HEK293 (cell line): ENCODE data around the gene PLEKHH3.

Experiments
- CTCF ChIA-PET: fragments of 350-600 bp; formaldehyde crosslinking; extraction: SDS; loops from one replicate; lab custom pipeline; 2021; ENCODE audit warnings: antibody characterized with exemption; lab: Yijun Ruan, JAX
- POLR2A ChIA-PET: fragments of 300-600 bp; formaldehyde crosslinking; extraction: SDS; loops from one replicate; lab custom pipeline; 2020; ENCODE audit warnings: antibody characterized with exemption, inconsistent platforms; lab: Yijun Ruan, JAX
- H3K27ac ChIP-seq: fragments of 200-500 bp; sonication (Bioruptor generic); 2 replicates; pipeline ENCODE4 v1.5.1; 2014; ENCODE audit warnings: low read depth, low read length, control low read depth, inconsistent platforms; ENCODE audit errors: extremely low read depth
- H3K36me3 ChIP-seq, 2 experiments: fragments of 200-500 bp in 1 of 2; sonication (Bioruptor generic) in 1 of 2; 1 replicate in 1 of 2; 2 replicates in 1 of 2; pipeline ENCODE4 v1.5.1; 2014 to 2017; ENCODE audit warnings: inconsistent platforms in 2 of 2, low read length in 2 of 2; ENCODE audit not compliant: control insufficient read depth in 2 of 2, insufficient read depth in 1 of 2
- H3K4me1 ChIP-seq: fragments of 200-500 bp; sonication (Bioruptor generic); 2 replicates; pipeline ENCODE4 v1.5.1; 2014; ENCODE audit warnings: mild to moderate bottlenecking, low read length, inconsistent platforms; ENCODE audit not compliant: control insufficient read depth, insufficient read depth
- H3K4me3 ChIP-seq: 2 replicates; pipeline ENCODE4 v1.5.1; 2011; ENCODE audit warnings: low read depth, mild to moderate bottlenecking, control low read depth, low read length, moderate library complexity
- H3K9me3 ChIP-seq: fragments of 200-500 bp; sonication (Bioruptor generic); 2 replicates; pipeline ENCODE4 v1.5.1; 2014; ENCODE audit warnings: low read depth, low read length, inconsistent platforms; ENCODE audit not compliant: control insufficient read depth, insufficient read depth
- KLF8 ChIP-seq: fragments of 450-650 bp; formaldehyde crosslinking; IDR thresholded peaks from 2 replicates; pipeline ENCODE4 v1.5.1; 2016; ENCODE audit warnings: missing biosample characterization, missing genetic modification characterization
- PRDM1 ChIP-seq: fragments of 450-650 bp; formaldehyde crosslinking; IDR thresholded peaks from 2 replicates; pipeline ENCODE4; 2016; ENCODE audit warnings: missing biosample characterization, missing genetic modification characterization
- ZNF600 ChIP-seq: fragments of 450-650 bp; formaldehyde crosslinking; IDR thresholded peaks from 2 replicates; pipeline ENCODE4 v1.5.1; 2016; ENCODE audit warnings: missing biosample characterization, missing genetic modification characterization
- ZNF623 ChIP-seq: fragments of 450-650 bp; formaldehyde crosslinking; IDR thresholded peaks from 2 replicates; pipeline ENCODE4 v1.5.1; 2016; ENCODE audit warnings: missing biosample characterization, missing genetic modification characterization
- ZNF776 ChIP-seq: fragments of 450-650 bp; formaldehyde crosslinking; IDR thresholded peaks from 2 replicates; pipeline ENCODE4 v1.5.0; 2017; ENCODE audit warnings: missing biosample characterization, missing genetic modification characterization, borderline replicate concordance
- TF ChIP-seq, protein P1 (sequence below): fragments of 450-650 bp; formaldehyde crosslinking; IDR thresholded peaks from 2 replicates; pipeline ENCODE4 v1.5.1; 2016; ENCODE audit warnings: missing biosample characterization, missing genetic modification characterization, borderline replicate concordance
- TF ChIP-seq, protein P2 (sequence below): fragments of 450-650 bp; formaldehyde crosslinking; IDR thresholded peaks from 2 replicates; pipeline ENCODE4 v1.5.1; 2016; ENCODE audit warnings: missing biosample characterization, missing genetic modification characterization, low read depth
- TF ChIP-seq, protein P3 (sequence below): fragments of 450-650 bp; formaldehyde crosslinking; IDR thresholded peaks from 2 replicates; pipeline ENCODE4 v1.5.1; 2017; ENCODE audit warnings: missing biosample characterization, missing genetic modification characterization
- TF ChIP-seq, protein P4 (sequence below): fragments of 450-650 bp; formaldehyde crosslinking; IDR thresholded peaks from 2 replicates; pipeline ENCODE4 v1.5.1; 2016; ENCODE audit warnings: missing biosample characterization, missing genetic modification characterization

PLEKHH3 gene

DNA sequence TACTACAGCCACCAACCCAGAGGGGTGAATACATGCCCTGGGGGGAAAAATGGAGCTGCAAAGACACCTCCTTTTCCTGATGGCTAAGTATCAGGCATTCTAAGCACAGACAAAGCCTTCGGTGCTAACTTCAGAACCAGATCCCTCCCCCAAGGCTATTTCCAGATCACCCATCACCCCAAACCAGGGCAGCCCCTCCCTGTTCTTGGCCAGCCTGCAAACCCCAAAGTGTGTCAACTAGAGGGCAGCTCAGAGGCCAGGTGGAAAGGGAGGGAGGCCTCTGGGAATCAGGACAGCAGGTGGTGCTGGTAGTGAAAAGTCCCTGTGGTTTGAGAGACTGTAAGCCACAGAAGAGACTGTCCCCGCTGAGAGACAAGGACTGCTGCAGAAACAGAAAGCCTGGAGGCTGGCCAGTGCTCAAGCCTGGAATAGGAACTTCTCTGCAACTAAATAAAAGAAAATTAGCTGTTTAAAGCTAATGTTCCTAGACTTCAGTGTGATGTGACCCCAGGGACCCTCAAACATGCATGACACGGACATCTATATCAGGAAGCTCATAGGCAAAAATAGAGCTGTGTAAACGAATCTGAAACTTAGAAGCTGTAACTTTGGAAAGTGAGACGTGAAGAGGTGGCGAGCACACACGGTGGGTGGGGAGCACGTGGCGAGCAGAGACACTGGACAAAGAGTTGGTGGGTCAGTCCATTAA lies 58.2 kb downstream of the PLEKHH3 start (continued):
- TF ChIP-seq, protein P1, sequence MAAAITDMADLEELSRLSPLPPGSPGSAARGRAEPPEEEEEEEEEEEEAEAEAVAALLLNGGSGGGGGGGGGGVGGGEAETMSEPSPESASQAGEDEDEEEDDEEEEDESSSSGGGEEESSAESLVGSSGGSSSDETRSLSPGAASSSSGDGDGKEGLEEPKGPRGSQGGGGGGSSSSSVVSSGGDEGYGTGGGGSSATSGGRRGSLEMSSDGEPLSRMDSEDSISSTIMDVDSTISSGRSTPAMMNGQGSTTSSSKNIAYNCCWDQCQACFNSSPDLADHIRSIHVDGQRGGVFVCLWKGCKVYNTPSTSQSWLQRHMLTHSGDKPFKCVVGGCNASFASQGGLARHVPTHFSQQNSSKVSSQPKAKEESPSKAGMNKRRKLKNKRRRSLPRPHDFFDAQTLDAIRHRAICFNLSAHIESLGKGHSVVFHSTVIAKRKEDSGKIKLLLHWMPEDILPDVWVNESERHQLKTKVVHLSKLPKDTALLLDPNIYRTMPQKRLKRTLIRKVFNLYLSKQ (tag by site-specific recombination), result no peak
- TF ChIP-seq ZNF776 (tag by site-specific recombination) (no peak), PRDM1 (tag by site-specific recombination) (peak; percentile 71), ZNF623 (tag by site-specific recombination) (0 out of 2 replicates have a peak, but pooled peaks have one; percentile 23)
- TF ChIP-seq, protein P2, sequence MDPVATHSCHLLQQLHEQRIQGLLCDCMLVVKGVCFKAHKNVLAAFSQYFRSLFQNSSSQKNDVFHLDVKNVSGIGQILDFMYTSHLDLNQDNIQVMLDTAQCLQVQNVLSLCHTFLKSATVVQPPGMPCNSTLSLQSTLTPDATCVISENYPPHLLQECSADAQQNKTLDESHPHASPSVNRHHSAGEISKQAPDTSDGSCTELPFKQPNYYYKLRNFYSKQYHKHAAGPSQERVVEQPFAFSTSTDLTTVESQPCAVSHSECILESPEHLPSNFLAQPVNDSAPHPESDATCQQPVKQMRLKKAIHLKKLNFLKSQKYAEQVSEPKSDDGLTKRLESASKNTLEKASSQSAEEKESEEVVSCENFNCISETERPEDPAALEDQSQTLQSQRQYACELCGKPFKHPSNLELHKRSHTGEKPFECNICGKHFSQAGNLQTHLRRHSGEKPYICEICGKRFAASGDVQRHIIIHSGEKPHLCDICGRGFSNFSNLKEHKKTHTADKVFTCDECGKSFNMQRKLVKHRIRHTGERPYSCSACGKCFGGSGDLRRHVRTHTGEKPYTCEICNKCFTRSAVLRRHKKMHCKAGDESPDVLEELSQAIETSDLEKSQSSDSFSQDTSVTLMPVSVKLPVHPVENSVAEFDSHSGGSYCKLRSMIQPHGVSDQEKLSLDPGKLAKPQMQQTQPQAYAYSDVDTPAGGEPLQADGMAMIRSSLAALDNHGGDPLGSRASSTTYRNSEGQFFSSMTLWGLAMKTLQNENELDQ (tag by site-specific recombination), result no peak
- TF ChIP-seq, all 188 proteins: peak for 6

DNA sequence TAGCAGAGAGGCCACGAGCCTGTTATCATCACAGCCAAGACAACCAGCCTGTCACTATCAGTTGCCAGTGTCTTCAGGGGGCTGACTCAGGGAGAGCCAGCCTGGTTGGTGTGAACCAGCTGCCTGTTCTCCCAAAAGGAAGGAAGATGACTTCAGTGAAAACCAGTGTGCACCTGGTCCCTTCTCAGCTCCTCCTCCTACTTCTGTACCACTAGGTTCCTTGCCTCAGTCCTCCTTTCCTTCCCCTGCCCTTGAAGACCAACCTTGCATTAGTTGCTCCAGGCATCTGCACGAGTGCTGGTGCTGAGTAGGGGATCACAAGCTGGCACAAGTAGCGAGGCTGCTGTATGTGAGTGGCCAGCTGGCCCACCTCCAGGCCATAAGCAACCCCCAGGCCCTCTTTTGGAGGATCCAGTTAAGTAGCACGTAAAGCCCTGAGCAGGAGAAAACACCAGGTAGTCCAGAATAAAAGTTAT lies 58.8 kb downstream of the PLEKHH3 start:
- H3K9me3 ChIP-seq, result no peaks in the 10 kb centered on the region
- POLR2A ChIA-PET, result interaction anchor here (0.7 to 4.0 kb wide), 8 partner anchors 9 to 66 kb away, joined by 3 to 48 read pairs (median 4); partner anchors contain the start of genes PLEKHH3, RETREG3, TUBG1 and TUBG2
- H3K36me3 ChIP-seq, result peaks cover 18 to 38% of the 10 kb centered on the region in 2 experiments
- no peak overlapping the region for H3K4me3 ChIP-seq
- CTCF ChIA-PET, result interaction anchor here (0.7 to 2.0 kb wide), 11 partner anchors 10 to 927 kb away, joined by 3 to 16 read pairs (median 4); partner anchors contain the start of genes PLEKHH3 and PSMC3IP
- TF ChIP-seq ZNF600, result 0 out of 2 replicates have a peak, but pooled peaks have one; percentile 11
- TF ChIP-seq, protein P3, sequence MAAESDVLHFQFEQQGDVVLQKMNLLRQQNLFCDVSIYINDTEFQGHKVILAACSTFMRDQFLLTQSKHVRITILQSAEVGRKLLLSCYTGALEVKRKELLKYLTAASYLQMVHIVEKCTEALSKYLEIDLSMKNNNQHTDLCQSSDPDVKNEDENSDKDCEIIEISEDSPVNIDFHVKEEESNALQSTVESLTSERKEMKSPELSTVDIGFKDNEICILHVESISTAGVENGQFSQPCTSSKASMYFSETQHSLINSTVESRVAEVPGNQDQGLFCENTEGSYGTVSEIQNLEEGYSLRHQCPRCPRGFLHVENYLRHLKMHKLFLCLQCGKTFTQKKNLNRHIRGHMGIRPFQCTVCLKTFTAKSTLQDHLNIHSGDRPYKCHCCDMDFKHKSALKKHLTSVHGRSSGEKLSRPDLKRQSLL (tag by site-specific recombination), result no peak
- TF ChIP-seq, protein P4, sequence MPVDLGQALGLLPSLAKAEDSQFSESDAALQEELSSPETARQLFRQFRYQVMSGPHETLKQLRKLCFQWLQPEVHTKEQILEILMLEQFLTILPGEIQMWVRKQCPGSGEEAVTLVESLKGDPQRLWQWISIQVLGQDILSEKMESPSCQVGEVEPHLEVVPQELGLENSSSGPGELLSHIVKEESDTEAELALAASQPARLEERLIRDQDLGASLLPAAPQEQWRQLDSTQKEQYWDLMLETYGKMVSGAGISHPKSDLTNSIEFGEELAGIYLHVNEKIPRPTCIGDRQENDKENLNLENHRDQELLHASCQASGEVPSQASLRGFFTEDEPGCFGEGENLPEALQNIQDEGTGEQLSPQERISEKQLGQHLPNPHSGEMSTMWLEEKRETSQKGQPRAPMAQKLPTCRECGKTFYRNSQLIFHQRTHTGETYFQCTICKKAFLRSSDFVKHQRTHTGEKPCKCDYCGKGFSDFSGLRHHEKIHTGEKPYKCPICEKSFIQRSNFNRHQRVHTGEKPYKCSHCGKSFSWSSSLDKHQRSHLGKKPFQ (tag by site-specific recombination), result peak; percentile 84
- TF ChIP-seq KLF8 (tag by site-specific recombination), result no peak
- H3K4me1 ChIP-seq, result no peaks in the 10 kb centered on the region
- H3K27ac ChIP-seq, result no peak overlapping the region
